IPS-15b (cell line): ENCODE measurements around the gene MYL5.
"Not testable (repeated sequence)": the region's sequence is repeated elsewhere in the genome, so short reads cannot be mapped to it uniquely, and the experiment has no call there.

Source experiments
- H3K27me3 ChIP-seq: one replicate; pipeline ENCODE4 v1.6.1; 2013; ENCODE audit warnings: low read length; ENCODE audit not compliant: control insufficient read depth, insufficient read depth
- H3K36me3 ChIP-seq: one replicate; pipeline ENCODE4 v1.6.1; 2013; ENCODE audit warnings: low read length; ENCODE audit not compliant: control insufficient read depth, insufficient read depth
- H3K4me1 ChIP-seq: one replicate; pipeline ENCODE4 v1.6.1; 2013; ENCODE audit warnings: mild to moderate bottlenecking, low read length; ENCODE audit not compliant: control insufficient read depth, insufficient read depth
- H3K4me3 ChIP-seq: one replicate; pipeline ENCODE4 v1.5.1; 2013; ENCODE audit warnings: low read depth, low read length
- H3K9ac ChIP-seq: one replicate; pipeline ENCODE4 v1.6.1; 2013; ENCODE audit warnings: low read depth, mild to moderate bottlenecking, low read length
- H3K9me3 ChIP-seq: one replicate; pipeline ENCODE4 v1.6.1; 2013; ENCODE audit warnings: mild to moderate bottlenecking, low read length; ENCODE audit not compliant: control insufficient read depth, insufficient read depth

Gene MYL5

GRCh38 chr4:663046-663437 is 11.3 kb upstream of the MYL5 start:
- H3K4me1 ChIP-seq = no peaks in the 10 kb centered on the region
- H3K9me3 ChIP-seq = no peaks in the 10 kb centered on the region
- peaks cover 18% of the 10 kb centered on the region for H3K36me3 ChIP-seq
- no peaks in the 10 kb centered on the region for H3K27me3 ChIP-seq
- H3K9ac ChIP-seq = peak overlapping the region; percentile 73
- H3K4me3 ChIP-seq = peak overlapping the region; percentile 73

- Histone ChIP-seq H3K4me3 (peak overlapping the region; percentile 73), H3K9ac (peak overlapping the region; percentile 85), H3K4me1 (no peaks in the 10 kb centered on the region), H3K9me3 (no peaks in the 10 kb centered on the region), H3K36me3 (peaks cover 14% of the 10 kb centered on the region), H3K27me3 (no peaks in the 10 kb centered on the region)
Measured at GRCh38 chr4:663438-664428, 10.6 kb upstream of the MYL5 start.

DNA sequence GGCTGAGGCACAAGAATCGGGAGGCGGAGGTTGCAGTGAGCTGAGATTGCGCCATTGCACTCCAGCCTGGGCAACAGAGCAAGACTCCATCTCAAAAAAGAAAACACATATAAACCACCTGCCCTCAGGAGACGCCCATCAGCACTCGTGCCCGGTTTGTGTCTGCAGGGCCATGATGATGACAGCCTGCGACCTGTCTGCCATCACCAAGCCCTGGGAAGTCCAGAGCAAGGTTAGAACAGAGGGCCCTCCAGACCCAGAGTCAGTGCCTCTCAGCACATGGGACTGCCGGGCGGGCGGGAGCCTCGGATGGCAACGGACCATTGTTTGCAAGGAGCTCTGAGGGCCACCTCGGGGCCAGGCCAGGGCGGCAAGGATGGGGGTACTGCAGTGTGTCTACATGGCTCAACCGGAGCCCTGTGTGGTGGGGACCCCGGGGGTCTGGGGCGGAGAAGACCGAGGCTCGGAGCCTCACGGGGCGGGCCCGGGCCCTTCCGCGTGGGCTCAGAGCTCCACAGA is 9.6 kb upstream of the MYL5 start:
- Histone ChIP-seq H3K9ac (no peak overlapping the region), H3K4me3 (no peak overlapping the region), H3K9me3 (no peaks in the 10 kb centered on the region), H3K4me1 (no peaks in the 10 kb centered on the region), H3K27me3 (no peaks in the 10 kb centered on the region), H3K36me3 (peaks cover 11% of the 10 kb centered on the region)

- Histone ChIP-seq H3K27me3 (no peaks in the 10 kb centered on the region), H3K9me3 (no peaks in the 10 kb centered on the region), H3K4me3 (no peak overlapping the region), H3K4me1 (no peaks in the 10 kb centered on the region), H3K9ac (no peak overlapping the region), H3K36me3 (peaks cover 8% of the 10 kb centered on the region)
Measured at GRCh38 chr4:665381-665750, 9.0 kb upstream of the MYL5 start.

- Histone ChIP-seq H3K4me3 (no peak overlapping the region), H3K9ac (no peak overlapping the region), H3K9me3 (no peaks in the 10 kb centered on the region), H3K4me1 (no peaks in the 10 kb centered on the region), H3K36me3 (peaks cover 8% of the 10 kb centered on the region), H3K27me3 (no peaks in the 10 kb centered on the region)
Measured at GRCh38 chr4:665751-666435, 8.4 kb upstream of the MYL5 start.

DNA sequence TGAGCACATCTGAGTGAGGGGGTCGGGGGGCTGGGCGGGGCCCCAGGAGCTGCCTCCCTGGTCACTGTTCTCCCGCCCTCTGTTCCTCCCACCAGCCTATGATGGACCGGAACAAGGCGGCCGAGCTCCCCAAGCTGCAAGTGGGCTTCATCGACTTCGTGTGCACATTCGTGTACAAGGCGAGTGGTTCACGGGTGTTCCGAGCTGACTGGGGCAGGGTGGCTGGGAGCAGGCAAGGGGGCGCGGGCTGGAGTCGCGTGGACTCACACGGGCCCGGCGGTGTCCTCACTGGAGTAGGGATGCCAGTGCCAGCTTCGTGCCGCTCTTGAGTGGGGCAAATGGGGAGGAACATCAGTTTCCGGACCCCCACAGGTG is 7.9 kb upstream of the MYL5 start:
- Histone ChIP-seq H3K9me3 (no peaks in the 10 kb centered on the region), H3K36me3 (peaks cover 6% of the 10 kb centered on the region), H3K4me3 (no peak overlapping the region), H3K9ac (no peak overlapping the region), H3K27me3 (no peaks in the 10 kb centered on the region), H3K4me1 (no peaks in the 10 kb centered on the region)

- Histone ChIP-seq H3K9ac (no peak overlapping the region), H3K9me3 (no peaks in the 10 kb centered on the region), H3K4me1 (no peaks in the 10 kb centered on the region), H3K36me3 (peaks cover 6% of the 10 kb centered on the region), H3K4me3 (no peak overlapping the region), H3K27me3 (no peaks in the 10 kb centered on the region)
Measured at GRCh38 chr4:666822-667544, 7.4 kb upstream of the MYL5 start.

GRCh38 chr4:667545-667925 is 6.8 kb upstream of the MYL5 start:
- Histone ChIP-seq H3K9me3 (no peaks in the 10 kb centered on the region), H3K9ac (no peak overlapping the region), H3K27me3 (no peaks in the 10 kb centered on the region), H3K4me1 (no peaks in the 10 kb centered on the region), H3K36me3 (peaks cover 11% of the 10 kb centered on the region), H3K4me3 (no peak overlapping the region)

GRCh38 chr4:668219-668618 is 6.1 kb upstream of the MYL5 start:
- H3K9ac ChIP-seq, H3K27me3 ChIP-seq, H3K4me1 ChIP-seq, H3K4me3 ChIP-seq, H3K9me3 ChIP-seq: not testable (repeated sequence)
- peaks cover 16% of the 10 kb centered on the region for H3K36me3 ChIP-seq

- not testable (repeated sequence) for H3K27me3 ChIP-seq, H3K9me3 ChIP-seq, H3K4me3 ChIP-seq, H3K9ac ChIP-seq, H3K4me1 ChIP-seq
- H3K36me3 ChIP-seq = peaks cover 20% of the 10 kb centered on the region
Measured at GRCh38 chr4:669806-670559, 4.4 kb upstream of the MYL5 start.

- Histone ChIP-seq H3K4me1 (peaks cover 4% of the 10 kb centered on the region), H3K9me3 (no peaks in the 10 kb centered on the region), H3K27me3 (no peaks in the 10 kb centered on the region), H3K4me3 (no peak overlapping the region), H3K9ac (no peak overlapping the region), H3K36me3 (peaks cover 26% of the 10 kb centered on the region)
Measured at GRCh38 chr4:671769-672168, 2.6 kb upstream of the MYL5 start.
